HL-60/S4 (cell line): ENCODE data around the gene WASF3.

Source experiments
- in situ Hi-C: fragments of 300-500 bp; cut with MboI; formaldehyde crosslinking; loops from 2 replicates; pipeline ENCODE4 v1.14.3; 2022; ENCODE audit warnings: low sequenced_read_pairs

The WASF3 gene

GRCh38 chr13:26589226-26589625 lies 31.7 kb downstream of the WASF3 start:
- in situ Hi-C loops, result no loop called here

GRCh38 chr13:26589754-26590153 lies 32.3 kb downstream of the WASF3 start:
- in situ Hi-C loops, result no loop called here

GRCh38 chr13:26590379-26590778 lies 32.9 kb downstream of the WASF3 start:
- in situ Hi-C loops, result no loop called here

DNA sequence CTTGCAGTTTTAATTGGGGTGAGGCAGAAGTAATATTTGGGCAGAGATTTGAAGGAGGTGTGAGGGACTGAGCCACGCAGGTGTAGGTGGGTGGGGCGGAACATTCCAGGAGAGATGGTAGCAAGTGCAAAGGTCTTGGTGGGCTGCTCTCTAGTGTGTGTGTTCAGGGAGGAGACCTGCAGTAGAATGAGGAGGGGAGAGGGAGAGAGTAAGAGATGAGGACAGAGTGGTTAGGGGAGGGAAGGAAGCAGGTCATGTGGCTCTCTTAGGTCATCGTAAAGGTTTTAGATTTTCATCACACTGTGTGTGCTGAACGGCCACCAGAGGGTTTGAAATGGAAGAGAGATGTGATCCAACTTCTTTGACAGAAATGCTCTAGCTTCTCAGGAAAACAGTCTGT lies 33.5 kb downstream of the WASF3 start:
- in situ Hi-C loops, result no loop called here

DNA sequence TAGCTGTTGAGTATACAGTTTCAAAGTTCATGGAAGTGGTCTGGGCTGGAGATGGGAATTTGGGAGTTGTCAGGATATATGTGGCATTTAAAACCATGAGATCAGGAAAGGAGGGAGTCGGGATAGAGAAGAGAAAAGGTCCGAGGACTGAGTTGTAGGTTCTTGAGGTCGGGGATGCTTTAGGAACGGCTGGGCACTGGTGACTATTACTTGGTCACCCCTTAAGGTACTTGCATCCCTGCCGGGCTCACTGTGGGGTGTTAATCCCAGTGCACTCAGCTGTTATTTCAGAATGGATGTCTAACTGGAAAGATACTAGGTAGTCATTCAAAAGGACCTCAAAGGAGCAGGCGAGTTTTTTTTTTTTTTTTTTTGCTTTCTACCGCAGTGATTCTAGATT lies 34.2 kb downstream of the WASF3 start:
- in situ Hi-C loops, result no loop called here

DNA sequence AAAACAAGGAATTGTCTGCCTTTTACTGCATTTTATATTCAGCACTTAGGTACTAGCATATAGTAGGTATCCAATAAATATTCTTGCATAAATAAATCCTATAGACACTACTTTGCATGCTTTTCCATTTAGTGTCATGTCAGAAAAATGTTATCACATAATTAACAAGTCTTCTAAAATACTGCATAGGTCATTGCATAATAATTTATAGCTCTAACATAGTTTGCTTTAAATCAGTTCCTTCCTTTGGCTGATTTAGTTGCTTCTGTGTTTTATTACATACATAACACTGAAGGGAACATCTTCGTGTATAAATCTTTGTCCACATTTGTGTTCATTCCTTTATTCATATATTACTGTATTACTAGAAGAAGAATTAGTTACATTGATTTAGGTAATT lies 36.2 kb downstream of the WASF3 start:
- in situ Hi-C loops, result no loop called here

DNA sequence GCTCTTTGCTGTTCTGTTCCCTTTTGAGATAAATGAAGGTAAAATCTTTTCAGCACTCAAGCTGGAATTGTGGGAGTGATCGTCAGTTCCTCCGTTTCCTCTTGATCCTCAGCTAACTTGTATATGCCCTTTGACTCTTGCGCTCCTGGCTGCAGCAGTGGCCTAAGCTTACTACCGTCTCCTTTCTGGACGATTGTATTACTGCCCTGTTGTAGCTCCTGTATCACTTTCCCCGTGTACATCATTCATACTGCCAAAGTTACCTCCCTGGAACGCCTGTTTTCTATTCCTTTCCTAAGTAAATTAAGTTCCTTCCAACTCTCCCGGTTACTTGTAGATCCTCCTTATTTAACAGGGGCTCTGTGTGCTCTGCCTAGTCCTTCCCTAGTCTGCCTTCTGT lies 36.9 kb downstream of the WASF3 start:
- in situ Hi-C loops, result no loop called here

DNA sequence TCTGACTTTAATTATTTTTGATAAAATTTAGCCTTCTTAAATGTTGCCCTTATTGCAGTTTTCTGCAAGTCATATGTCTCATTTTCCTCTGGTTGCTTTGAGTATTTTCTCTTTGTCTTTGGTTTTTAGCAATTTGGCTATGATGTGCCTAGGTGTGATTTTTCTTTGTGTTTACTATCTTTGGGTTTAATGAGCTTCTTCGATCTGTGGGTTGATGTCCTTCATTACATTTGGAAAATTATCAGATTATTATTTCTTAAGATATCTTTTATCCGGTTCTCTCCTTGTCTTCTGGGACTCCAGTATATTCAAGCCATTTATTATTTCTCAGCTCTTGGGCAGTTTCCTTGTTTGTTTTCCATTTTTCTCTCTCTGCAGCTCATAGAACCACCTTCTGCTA lies 39.0 kb downstream of the WASF3 start:
- in situ Hi-C loops, result no loop called here

GRCh38 chr13:26599403-26599802 lies 41.9 kb downstream of the WASF3 start:
- in situ Hi-C loops, result no loop called here

DNA sequence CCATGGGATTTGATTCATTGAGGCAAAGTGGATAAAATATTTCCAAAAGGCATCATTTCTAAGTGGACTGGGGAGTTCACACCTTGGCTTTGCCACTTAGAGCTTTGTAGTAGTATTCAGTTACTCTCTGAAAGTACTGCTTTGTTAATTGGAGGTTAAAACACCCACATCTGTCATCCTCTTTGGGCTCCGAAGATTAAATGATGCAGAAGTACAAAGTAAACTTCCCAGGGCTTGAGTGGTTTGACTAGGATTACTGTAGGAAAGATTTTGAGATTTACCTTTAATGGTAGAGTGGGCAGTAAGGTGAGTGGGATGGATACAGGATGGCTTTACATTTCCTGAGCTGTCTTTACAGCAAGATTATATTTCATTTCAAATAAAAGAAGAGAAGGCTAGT lies 42.4 kb downstream of the WASF3 start:
- in situ Hi-C loops, result no loop called here

GRCh38 chr13:26600343-26600742 lies 42.9 kb downstream of the WASF3 start:
- in situ Hi-C loops, result no loop called here

DNA sequence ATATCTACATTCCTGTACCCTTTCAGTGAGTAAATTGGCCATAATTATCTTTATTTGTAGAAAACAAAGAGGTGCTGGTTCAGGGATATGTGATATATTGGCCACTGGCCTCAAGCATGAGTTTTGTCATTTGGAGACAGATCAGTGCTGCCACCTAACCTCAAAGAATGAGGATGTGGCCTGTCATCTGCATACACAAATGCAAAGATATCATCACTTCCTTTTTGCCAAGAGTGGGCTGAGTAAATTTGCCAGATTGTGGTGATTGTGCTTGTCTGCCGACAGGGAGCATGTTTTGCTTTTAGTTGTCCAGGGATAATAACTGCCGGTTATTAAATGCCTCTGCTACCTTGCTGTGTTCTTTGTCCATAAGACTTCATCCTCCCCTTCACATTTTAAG lies 44.2 kb downstream of the WASF3 start:
- in situ Hi-C loops, result no loop called here

DNA sequence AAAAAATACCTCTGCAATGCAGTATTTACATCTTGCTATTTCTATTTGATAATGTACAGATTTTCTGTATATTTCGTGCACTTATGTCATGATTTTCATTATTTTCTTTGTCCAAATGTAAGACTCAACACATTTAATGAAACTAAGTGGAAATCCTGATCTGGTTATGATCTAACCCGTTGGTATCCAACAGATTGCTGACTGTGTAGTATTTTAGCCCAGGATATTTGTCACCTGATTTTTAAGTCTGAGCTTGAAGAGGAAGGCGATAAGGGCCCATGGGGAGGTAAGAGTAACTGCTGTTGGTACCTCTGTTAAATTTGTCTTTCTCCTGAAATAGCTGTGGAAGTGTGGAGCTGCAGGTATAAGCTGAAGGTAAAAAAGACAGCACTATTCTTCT lies 45.3 kb downstream of the WASF3 start:
- in situ Hi-C loops, result no loop called here

DNA sequence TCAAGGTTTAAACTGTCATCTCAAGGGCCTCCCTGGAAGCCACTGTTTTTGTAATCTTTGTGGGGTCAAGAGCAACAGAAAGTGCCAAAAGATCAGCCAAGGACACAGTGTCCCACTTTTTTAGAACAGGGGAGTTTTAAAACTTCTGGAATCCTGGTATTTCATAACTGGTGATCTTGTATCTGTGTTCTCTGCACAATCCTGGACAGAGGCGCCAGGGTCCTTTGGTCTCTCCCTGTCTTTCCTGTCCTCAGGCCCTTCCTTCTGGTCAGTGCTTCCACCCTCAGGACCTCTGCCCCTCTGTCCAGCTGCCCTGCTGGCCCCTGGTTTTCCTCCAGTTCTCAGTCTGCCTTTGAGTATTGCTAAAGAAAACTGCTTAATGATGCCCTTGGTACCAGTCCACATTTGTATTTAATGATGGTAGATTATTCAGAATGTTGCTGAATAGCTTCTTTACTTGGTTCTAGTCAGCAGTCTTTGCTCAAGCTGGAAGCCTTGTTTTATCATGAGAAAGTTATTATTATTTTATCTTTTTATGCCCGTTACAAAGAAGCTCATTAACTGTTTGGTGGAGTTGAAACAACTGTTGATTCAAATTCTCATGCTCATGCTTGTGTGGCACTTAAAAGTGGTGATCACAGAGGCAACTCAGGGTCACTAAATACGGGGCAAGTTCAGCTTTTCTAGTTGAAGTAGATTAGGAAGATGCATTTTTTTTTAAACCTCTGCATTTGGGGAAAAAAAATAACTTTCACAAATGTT lies 47.5 kb downstream of the WASF3 start:
- in situ Hi-C loops, result no loop called here

DNA sequence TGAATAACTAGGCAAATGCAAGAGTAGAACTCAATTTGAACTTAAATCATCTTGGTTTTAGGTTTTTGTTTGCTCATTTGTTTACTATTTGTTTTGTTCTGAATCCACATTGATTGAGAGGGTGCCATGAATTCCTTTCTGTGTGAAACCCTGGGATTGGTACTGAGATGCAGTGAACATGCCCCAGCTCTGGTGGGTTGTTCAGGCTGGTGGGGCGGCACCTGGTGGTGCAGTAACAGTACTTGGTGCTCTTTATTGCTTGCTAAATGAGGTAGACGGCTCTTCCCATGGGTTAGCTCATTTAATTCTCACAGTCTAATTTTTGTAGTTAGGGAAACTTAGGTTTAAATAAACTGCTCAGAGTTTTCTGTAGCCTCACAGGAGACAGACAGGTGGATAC lies 48.4 kb downstream of the WASF3 start:
- in situ Hi-C loops, result no loop called here

DNA sequence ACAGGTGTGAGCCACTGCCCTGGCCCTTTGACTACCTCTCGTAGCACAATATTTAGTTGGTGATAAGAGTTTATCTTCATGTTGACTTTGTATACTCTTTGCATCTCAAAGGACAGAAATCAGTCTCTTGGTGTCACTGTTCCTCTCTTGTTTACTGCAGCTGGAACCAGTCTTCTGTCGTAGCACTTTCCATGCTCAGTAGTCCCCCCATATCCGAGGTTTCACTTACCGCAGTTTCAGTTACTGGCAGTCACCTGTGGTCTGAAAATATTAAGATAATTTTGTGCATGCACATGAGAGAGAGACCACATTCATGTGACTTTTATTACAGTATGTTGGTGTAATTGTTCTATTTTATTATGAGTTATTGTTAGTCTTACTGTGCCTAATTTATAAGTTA lies 49.1 kb downstream of the WASF3 start:
- in situ Hi-C loops, result no loop called here

GRCh38 chr13:26614721-26615120 lies 57.2 kb downstream of the WASF3 start:
- in situ Hi-C loops, result no loop called here

GRCh38 chr13:26616126-26616525 lies 58.6 kb downstream of the WASF3 start:
- in situ Hi-C loops, result no loop called here

GRCh38 chr13:26618726-26619125 lies 61.2 kb downstream of the WASF3 start:
- in situ Hi-C loops, result no loop called here

- in situ Hi-C loops, result no loop called here
Measured at GRCh38 chr13:26619358-26619757, 61.9 kb downstream of the WASF3 start.

DNA sequence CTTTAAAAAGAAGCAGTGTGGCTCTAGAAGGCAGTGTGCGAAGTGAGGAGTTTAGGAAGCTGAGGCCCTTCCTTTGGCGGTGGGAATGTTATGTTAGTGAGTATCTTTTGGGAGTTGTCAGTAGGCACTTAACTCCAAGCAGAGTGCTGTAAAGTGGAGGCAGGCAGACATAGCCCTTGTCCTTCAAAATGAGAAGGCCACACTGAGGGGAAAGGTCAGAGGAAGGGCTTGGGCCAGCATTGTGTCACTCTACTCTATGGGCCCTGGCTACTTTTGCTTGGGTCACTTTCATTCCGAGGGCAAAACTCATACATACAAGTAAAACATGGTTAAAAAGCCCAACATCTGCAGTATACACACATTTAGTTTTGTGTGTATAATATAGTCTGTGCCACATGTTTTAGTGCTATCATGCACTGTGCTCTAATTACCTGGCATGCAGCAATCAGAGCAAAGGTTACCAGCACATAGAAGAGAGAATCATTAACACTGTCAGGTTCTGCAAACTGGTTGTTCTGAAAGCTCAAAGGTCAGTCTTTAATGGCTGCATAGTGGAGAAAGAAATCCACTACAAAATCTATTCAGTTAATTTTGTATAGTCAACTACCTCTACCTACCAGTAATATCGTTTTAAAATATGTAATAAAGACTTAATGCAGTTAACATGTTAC lies 64.4 kb downstream of the WASF3 start:
- in situ Hi-C loops, result no loop called here

- in situ Hi-C loops, result no loop called here
Measured at GRCh38 chr13:26623125-26623524, 65.6 kb downstream of the WASF3 start.

DNA sequence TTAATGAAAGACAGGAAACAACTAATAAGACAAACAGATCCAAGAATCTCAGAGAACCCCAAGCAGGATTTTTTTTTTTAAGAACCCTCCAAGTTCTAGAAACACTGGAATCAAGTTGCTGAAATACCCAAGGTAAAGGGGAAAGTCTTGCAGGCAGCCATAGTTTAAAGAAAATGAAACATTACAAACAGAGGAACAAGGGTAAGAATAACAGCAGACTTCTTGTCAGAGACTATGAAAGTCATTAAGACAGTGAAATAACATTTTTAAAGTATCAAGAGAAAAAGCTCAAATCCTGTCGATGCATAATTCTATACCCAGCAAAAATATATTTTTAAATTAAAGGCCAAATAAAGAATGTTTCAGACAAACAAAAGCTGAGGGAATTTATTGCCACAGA lies 67.1 kb downstream of the WASF3 start:
- in situ Hi-C loops, result no loop called here
